ENCODE measurements around the gene RAB3GAP1.

GRCh38 chr2:135140606-135141005 is 88.5 kb downstream of the RAB3GAP1 start:
- TF ChIP-seq CTCF (conservative IDR thresholded peaks at IDR 0.05; ENCODE audit: low read depth, low read length): no peak
- no peak for TF ChIP-seq MXI1 (IDR thresholded peaks at IDR 0.05; ENCODE audit: borderline replicate concordance, low read depth, low read length)
